GM19193 (cell line): ENCODE measurements around the gene OR2G3.

Experiments used
- POLR2A ChIP-seq: IDR thresholded peaks from 4 replicates; pipeline ENCODE4 v1.6.1; 2011; ENCODE audit not compliant: insufficient read depth, insufficient read length; ENCODE audit errors: extremely low read depth

The OR2G3 gene

DNA sequence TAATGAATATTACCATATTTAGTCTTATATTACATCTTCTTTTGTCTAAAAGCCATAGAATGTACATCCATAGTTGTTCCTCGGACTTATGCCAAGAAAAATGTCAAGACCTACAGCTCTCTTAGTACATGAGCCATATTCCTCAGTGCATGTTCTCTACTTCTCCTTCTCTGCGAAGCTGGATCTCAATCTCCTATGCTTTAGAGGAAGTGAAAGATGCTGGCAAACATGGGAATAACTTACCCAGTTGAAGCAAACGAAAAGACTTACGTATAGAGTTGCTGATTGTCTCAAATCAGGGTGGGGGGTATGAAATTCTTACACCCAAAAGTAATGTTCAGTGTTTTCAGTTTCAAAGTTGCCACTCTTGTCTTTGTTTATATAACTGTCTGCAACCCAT, 41.5 kb downstream of the OR2G3 start:
- no peak for TF ChIP-seq POLR2A

DNA sequence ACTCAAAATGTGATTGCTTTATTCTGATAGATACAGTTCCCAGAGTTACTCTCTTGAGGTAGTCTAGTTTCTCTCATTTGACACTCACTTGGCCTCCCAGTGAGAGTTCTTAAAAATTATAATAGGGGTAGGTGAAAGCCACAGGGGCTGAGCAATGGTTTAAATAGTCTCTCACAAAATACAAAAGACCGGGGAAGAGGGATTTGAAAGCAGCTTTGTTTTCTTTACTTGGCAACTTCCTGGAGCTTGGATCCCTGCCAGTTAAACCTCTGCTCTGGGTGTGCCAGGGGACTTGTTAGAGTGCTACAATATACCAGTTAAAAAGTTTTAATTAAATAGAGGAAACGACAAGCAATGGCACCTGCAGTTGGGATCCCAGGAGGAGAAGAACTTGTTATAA, 42.5 kb downstream of the OR2G3 start:
- no peak for TF ChIP-seq POLR2A

DNA sequence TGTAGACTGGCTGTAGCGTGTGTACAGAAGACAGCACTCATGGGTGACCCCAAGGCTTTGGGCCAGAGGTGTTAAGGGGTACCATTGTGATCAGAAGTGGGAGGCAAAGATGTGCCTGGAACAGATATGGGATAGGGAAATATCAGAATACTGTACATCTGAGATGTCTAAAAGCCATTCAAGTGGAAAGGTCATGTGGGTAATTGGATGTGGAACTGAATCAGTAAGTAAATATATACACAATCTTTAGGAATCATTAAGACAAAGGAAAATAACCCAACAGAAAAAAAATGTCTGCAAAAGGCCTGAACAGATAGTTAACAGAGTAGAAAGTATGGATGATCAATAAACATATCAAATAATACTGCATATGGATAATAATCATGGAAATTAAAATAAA, 47.7 kb downstream of the OR2G3 start:
- no peak for TF ChIP-seq POLR2A
